ENCODE results near the gene RBL1. TPM values are rescaled to one million over a fixed set of nuclear protein-coding genes. Genes with fewer than 3 reads are reported as not detected.
"Not testable (repeated sequence)": the region's sequence is repeated elsewhere in the genome, so short reads cannot be mapped to it uniquely, and the experiment has no call there.

Gene RBL1
- total RNA-seq, 3 donors from 2014 or later (not counting 1 experiment from before 2014, with no cell fraction given) = 21.0 to 28.4 (median 22.2) TPM

DNA sequence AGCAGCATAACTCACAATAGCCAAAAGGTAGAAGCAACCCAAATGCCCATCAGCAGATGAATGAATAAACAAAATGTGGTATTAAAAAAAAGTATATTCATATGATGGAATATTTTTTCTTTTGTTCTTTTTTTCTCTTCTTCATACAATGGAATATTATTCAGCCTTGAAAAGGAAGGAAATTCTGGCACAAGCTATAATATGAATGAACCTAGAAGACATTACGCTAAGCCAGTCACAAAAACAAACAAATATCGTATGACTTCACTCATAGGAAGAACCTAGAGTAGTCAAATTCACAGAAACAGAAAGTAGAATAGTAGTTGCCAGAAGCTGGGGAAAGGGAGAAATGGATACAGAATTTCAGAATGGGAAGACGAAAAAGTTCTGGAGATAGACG, 63.7 kb downstream of the RBL1 start:
- Mint-ChIP-seq H3K27me3 (ENCODE audit: low read depth in 2 of 2) (no peaks in the 10 kb centered on the region), H3K36me3 (no peaks in the 10 kb centered on the region), H3K4me3 (no peak overlapping the region), H3K9me3 (no peaks in the 10 kb centered on the region), H3K27ac (no peak overlapping the region), H3K4me1 (peaks cover 4 to 6% of the 10 kb centered on the region in 2 donors)
- intact Hi-C loops (cut with micrococcal nuclease) = no loop called here
- TF ChIP-seq, protein P1, sequence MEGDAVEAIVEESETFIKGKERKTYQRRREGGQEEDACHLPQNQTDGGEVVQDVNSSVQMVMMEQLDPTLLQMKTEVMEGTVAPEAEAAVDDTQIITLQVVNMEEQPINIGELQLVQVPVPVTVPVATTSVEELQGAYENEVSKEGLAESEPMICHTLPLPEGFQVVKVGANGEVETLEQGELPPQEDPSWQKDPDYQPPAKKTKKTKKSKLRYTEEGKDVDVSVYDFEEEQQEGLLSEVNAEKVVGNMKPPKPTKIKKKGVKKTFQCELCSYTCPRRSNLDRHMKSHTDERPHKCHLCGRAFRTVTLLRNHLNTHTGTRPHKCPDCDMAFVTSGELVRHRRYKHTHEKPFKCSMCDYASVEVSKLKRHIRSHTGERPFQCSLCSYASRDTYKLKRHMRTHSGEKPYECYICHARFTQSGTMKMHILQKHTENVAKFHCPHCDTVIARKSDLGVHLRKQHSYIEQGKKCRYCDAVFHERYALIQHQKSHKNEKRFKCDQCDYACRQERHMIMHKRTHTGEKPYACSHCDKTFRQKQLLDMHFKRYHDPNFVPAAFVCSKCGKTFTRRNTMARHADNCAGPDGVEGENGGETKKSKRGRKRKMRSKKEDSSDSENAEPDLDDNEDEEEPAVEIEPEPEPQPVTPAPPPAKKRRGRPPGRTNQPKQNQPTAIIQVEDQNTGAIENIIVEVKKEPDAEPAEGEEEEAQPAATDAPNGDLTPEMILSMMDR (IDR thresholded peaks at IDR 0.05) = no peak
- H3K27me3 ChIP-seq (ENCODE audit: control insufficient read depth, insufficient read depth, low read length) = no peaks in the 10 kb centered on the region
- DNase-seq = no peak
- 88% methylated on average over 2 of the region's 4 CpGs for WGBS (ENCODE audit: insufficient coverage)
- no peak overlapping the region for H3K4me3 ChIP-seq (ENCODE audit: low read length)
- peaks cover 3% of the 10 kb centered on the region for H3K4me1 ChIP-seq (ENCODE audit: control insufficient read depth, insufficient read depth, low read length)
- peaks cover 21% of the 10 kb centered on the region for H3K36me3 ChIP-seq (ENCODE audit: control insufficient read depth, insufficient read depth, low read length)
- H3K27ac ChIP-seq (ENCODE audit: low read length) = no peak overlapping the region
- no peak for ATAC-seq
- H3K9me3 ChIP-seq (ENCODE audit: control insufficient read depth, insufficient read depth, low read length) = no peaks in the 10 kb centered on the region

DNA sequence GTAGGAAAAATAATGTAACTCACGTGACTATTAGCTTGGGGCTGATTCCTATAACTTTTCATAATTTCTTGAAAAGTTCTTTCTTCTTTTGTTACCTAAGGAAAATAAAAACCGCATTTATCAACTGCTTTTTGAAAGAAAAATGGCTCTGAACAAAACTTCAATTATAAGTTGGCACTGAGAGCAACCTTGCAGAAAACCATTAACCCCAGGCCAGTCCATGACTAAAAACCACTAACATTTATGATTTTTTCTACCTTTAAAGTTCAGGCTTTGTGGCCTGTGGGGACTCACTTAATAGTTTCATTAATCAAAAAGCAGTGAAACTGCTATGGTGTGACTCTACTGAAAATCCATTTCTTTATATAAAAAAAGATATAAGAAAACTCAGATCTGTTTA, 75.2 kb downstream of the RBL1 start:
- TF ChIP-seq, protein P1 (IDR thresholded peaks at IDR 0.05) = no peak
- Histone ChIP-seq H3K27ac (ENCODE audit: low read length) (no peak overlapping the region), H3K4me3 (ENCODE audit: low read length) (no peak overlapping the region), H3K36me3 (ENCODE audit: control insufficient read depth, insufficient read depth, low read length) (peaks cover 33% of the 10 kb centered on the region), H3K9me3 (ENCODE audit: control insufficient read depth, insufficient read depth, low read length) (no peaks in the 10 kb centered on the region), H3K27me3 (ENCODE audit: control insufficient read depth, insufficient read depth, low read length) (no peaks in the 10 kb centered on the region), H3K4me1 (ENCODE audit: control insufficient read depth, insufficient read depth, low read length) (peaks cover 2% of the 10 kb centered on the region)
- ATAC-seq (no peak), DNase-seq (no peak)
- Mint-ChIP-seq H3K4me3 (no peak overlapping the region), H3K27ac (no peak overlapping the region), H3K27me3 (ENCODE audit: low read depth in 2 of 2) (no peaks in the 10 kb centered on the region), H3K4me1 (no peaks in the 10 kb centered on the region), H3K36me3 (no peaks in the 10 kb centered on the region), H3K9me3 (no peaks in the 10 kb centered on the region)
- intact Hi-C loops (cut with micrococcal nuclease) = no loop called here
- 70% methylated on average over 1 of the region's 2 CpGs for WGBS (ENCODE audit: insufficient coverage)

DNA sequence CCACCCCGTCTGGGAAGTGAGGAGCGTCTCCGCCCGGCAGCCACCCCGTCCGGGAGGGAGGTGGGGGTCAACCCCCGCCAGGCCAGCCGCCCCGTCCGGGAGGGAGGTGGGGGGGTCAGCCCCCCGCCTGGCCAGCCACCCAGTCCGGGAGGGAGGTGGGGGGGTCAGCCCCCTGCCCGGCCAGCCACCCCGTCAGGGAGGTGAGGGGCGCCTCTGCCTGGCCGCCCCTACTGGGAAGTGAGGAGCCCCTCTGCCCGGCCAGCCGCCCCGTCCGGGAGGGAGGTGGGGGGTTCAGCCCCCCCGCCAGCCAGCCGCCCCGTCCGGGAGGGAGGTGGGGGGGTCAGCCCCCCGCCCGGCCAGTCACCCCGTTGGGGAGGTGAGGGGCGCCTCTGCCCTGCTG, 83.2 kb downstream of the RBL1 start:
- H3K36me3 Mint-ChIP-seq; H3K4me3 ChIP-seq (ENCODE audit: low read length); DNase-seq; H3K9me3 ChIP-seq (ENCODE audit: control insufficient read depth, insufficient read depth, low read length); H3K4me1 Mint-ChIP-seq; H3K27ac Mint-ChIP-seq; ATAC-seq; intact Hi-C loops (cut with micrococcal nuclease); H3K36me3 ChIP-seq (ENCODE audit: control insufficient read depth, insufficient read depth, low read length); H3K27ac ChIP-seq (ENCODE audit: low read length); H3K27me3 ChIP-seq (ENCODE audit: control insufficient read depth, insufficient read depth, low read length); H3K9me3 Mint-ChIP-seq; H3K4me3 Mint-ChIP-seq; H3K27me3 Mint-ChIP-seq (ENCODE audit: low read depth in 2 of 2): not testable (repeated sequence)
- H3K4me1 ChIP-seq (ENCODE audit: control insufficient read depth, insufficient read depth, low read length) = peaks cover 22% of the 10 kb centered on the region
- 95% methylated on average over 28 of the region's 28 CpGs for WGBS (ENCODE audit: insufficient coverage)

DNA sequence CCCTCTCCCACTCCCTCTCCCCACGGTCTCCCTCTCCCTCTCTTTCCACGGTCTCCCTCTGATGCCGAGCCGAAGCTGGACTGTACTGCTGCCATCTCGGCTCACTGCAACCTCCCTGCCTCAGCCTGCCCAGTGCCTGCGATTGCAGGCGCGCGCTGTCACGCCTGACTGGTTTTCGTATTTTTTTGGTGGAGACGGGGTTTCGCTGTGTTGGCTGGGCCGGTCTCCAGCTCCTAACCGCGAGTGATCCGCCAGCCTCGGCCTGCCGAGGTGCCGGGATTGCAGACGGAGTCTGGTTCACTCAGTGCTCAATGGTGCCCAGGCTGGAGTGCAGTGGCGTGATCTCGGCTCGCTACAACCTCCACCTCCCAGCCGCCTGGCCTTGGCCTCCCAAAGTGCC, 83.9 kb downstream of the RBL1 start:
- H3K9me3 ChIP-seq (ENCODE audit: control insufficient read depth, insufficient read depth, low read length); H3K4me3 Mint-ChIP-seq; DNase-seq; H3K27ac Mint-ChIP-seq; H3K27me3 ChIP-seq (ENCODE audit: control insufficient read depth, insufficient read depth, low read length); H3K4me3 ChIP-seq (ENCODE audit: low read length); H3K27me3 Mint-ChIP-seq (ENCODE audit: low read depth in 2 of 2); H3K36me3 Mint-ChIP-seq; H3K36me3 ChIP-seq (ENCODE audit: control insufficient read depth, insufficient read depth, low read length); ATAC-seq; H3K9me3 Mint-ChIP-seq; intact Hi-C loops (cut with micrococcal nuclease); H3K27ac ChIP-seq (ENCODE audit: low read length); H3K4me1 Mint-ChIP-seq: not testable (repeated sequence)
- WGBS (ENCODE audit: insufficient coverage) = 98% methylated on average over 24 of the region's 25 CpGs
- H3K4me1 ChIP-seq (ENCODE audit: control insufficient read depth, insufficient read depth, low read length) = peaks cover 22% of the 10 kb centered on the region

DNA sequence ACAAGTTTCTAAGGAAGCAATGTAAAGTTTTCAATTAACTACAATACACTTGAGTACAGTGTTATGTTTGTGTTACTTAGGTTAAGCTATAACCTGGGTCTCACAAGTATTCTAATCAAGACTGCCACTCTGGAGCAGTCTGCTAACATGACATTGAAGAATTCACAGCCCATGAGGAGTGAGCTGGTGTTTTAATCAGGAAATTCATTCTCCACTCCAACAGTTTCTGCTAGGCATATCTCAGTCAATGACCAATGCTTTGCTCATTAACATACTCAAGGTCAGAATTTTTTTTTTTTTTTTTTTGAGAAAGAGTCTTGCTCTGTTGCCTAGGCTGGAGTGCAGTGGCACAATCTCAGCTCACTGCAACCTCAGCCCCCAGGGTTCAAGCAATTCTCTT, 84.7 kb downstream of the RBL1 start:
- no peaks in the 10 kb centered on the region for H3K9me3 Mint-ChIP-seq
- H3K4me1 Mint-ChIP-seq = peaks cover 8 to 9% of the 10 kb centered on the region in 2 donors
- H3K36me3 Mint-ChIP-seq = no peaks in the 10 kb centered on the region
- H3K27me3 Mint-ChIP-seq (ENCODE audit: low read depth in 2 of 2) = no peaks in the 10 kb centered on the region
- no peaks in the 10 kb centered on the region for H3K36me3 ChIP-seq (ENCODE audit: control insufficient read depth, insufficient read depth, low read length)
- H3K9me3 ChIP-seq (ENCODE audit: control insufficient read depth, insufficient read depth, low read length) = no peaks in the 10 kb centered on the region
- ATAC-seq (no peak), DNase-seq (no peak)
- peak overlapping the region in 1 of 2 donors; percentile 62 for H3K27ac Mint-ChIP-seq
- peaks cover 22% of the 10 kb centered on the region for H3K4me1 ChIP-seq (ENCODE audit: control insufficient read depth, insufficient read depth, low read length)
- no peak overlapping the region for H3K4me3 Mint-ChIP-seq
- H3K27ac ChIP-seq (ENCODE audit: low read length) = no peak overlapping the region
- no peaks in the 10 kb centered on the region for H3K27me3 ChIP-seq (ENCODE audit: control insufficient read depth, insufficient read depth, low read length)
- intact Hi-C loops (cut with micrococcal nuclease) = no loop called here
- TF ChIP-seq, protein P1 (IDR thresholded peaks at IDR 0.05) = no peak
- no peak overlapping the region for H3K4me3 ChIP-seq (ENCODE audit: low read length)
